Duodenal mucosa (tissue), 2 donors: ENCODE measurements around the gene CEP162.
"Not testable (repeated sequence)": the region's sequence is repeated elsewhere in the genome, so short reads cannot be mapped to it uniquely, and the experiment has no call there.

Source experiments
- H3K27ac ChIP-seq: one replicate; pipeline ENCODE4 v1.7.0; 2013; ENCODE audit warnings: low read depth, low read length
- H3K27me3 ChIP-seq, 2 donors: one replicate each; pipeline ENCODE4 v1.7.0; 2013; ENCODE audit warnings: low read length in 2 of 2, control low read depth in 1 of 2; ENCODE audit not compliant: insufficient read depth in 2 of 2, control insufficient read depth in 1 of 2
- H3K36me3 ChIP-seq, 2 donors: one replicate each; pipeline ENCODE4 v1.7.0; 2013; ENCODE audit warnings: low read length in 2 of 2, control low read depth in 1 of 2; ENCODE audit not compliant: insufficient read depth in 2 of 2, control insufficient read depth in 1 of 2
- H3K4me1 ChIP-seq, 2 donors: one replicate each; pipeline ENCODE4 v1.7.0; 2013; ENCODE audit warnings: low read length in 2 of 2, control low read depth in 1 of 2; ENCODE audit not compliant: insufficient read depth in 2 of 2, control insufficient read depth in 1 of 2
- H3K4me3 ChIP-seq, 2 donors: one replicate each; pipeline ENCODE4 v1.7.0; 2013; ENCODE audit warnings: low read length in 2 of 2, low read depth in 1 of 2
- H3K9ac ChIP-seq, 2 donors: one replicate each; pipeline ENCODE4 v1.7.0; 2013; ENCODE audit warnings: low read length in 2 of 2, low read depth in 1 of 2
- H3K9me3 ChIP-seq, 2 donors: one replicate each; pipeline ENCODE4 v1.7.0; 2013; ENCODE audit warnings: low read length in 2 of 2, control low read depth in 1 of 2; ENCODE audit not compliant: control insufficient read depth in 1 of 2

The CEP162 gene

GRCh38 chr6:84228198-84228543, 728 bp upstream of the CEP162 start:
- Histone ChIP-seq H3K36me3 (no peaks in the 10 kb centered on the region), H3K9me3 (no peaks in the 10 kb centered on the region), H3K27me3 (peaks cover 4 to 7% of the 10 kb centered on the region in 2 donors), H3K27ac (no peak overlapping the region), H3K9ac (peak overlapping the region in 1 of 2 donors; percentile 84), H3K4me3 (peak overlapping the region; percentile 91 to 99), H3K4me1 (peaks cover 9 to 10% of the 10 kb centered on the region in 2 donors)

- H3K27ac ChIP-seq: no peak overlapping the region
Observed at GRCh38 chr6:84227044-84227433, 404 bp downstream of the CEP162 start.

GRCh38 chr6:84224251-84224650, 3.2 kb downstream of the CEP162 start:
- H3K27ac ChIP-seq: no peak overlapping the region
- H3K4me3 ChIP-seq: no peak overlapping the region
- H3K27me3 ChIP-seq: no peaks in the 10 kb centered on the region
- no peaks in the 10 kb centered on the region for H3K9me3 ChIP-seq
- no peaks in the 10 kb centered on the region for H3K36me3 ChIP-seq
- H3K4me1 ChIP-seq: peaks cover 9 to 10% of the 10 kb centered on the region in 2 donors
- H3K9ac ChIP-seq: no peak overlapping the region

More at GRCh38 chr6:84227044-84227433, 404 bp downstream of the CEP162 start:
- Histone ChIP-seq H3K4me3 (peak overlapping the region; percentile 91 to 99), H3K9ac (peak overlapping the region; percentile 64 to 84), H3K4me1 (peaks cover 9 to 10% of the 10 kb centered on the region in 2 donors), H3K36me3 (no peaks in the 10 kb centered on the region), H3K9me3 (no peaks in the 10 kb centered on the region), H3K27me3 (peaks cover 3 to 4% of the 10 kb centered on the region in 2 donors)

GRCh38 chr6:84223608-84224007, 3.8 kb downstream of the CEP162 start:
- H3K27me3 ChIP-seq, H3K36me3 ChIP-seq, H3K9me3 ChIP-seq, H3K4me3 ChIP-seq, H3K9ac ChIP-seq, H3K27ac ChIP-seq: not testable (repeated sequence)
- peaks cover 9 to 10% of the 10 kb centered on the region in 2 donors for H3K4me1 ChIP-seq

GRCh38 chr6:84222426-84222825, 5.0 kb downstream of the CEP162 start:
- no peak overlapping the region for H3K4me3 ChIP-seq
- H3K9ac ChIP-seq: no peak overlapping the region
- no peaks in the 10 kb centered on the region for H3K36me3 ChIP-seq
- no peaks in the 10 kb centered on the region for H3K9me3 ChIP-seq
- H3K27me3 ChIP-seq: no peaks in the 10 kb centered on the region
- H3K27ac ChIP-seq: no peak overlapping the region
- H3K4me1 ChIP-seq: peaks cover 6 to 9% of the 10 kb centered on the region in 2 donors

GRCh38 chr6:84220809-84221409, 6.5 kb downstream of the CEP162 start:
- H3K27ac ChIP-seq: no peak overlapping the region
- H3K4me1 ChIP-seq: no peaks in the 10 kb centered on the region
- H3K9me3 ChIP-seq: no peaks in the 10 kb centered on the region
- no peaks in the 10 kb centered on the region for H3K36me3 ChIP-seq
- H3K4me3 ChIP-seq: no peak overlapping the region
- no peaks in the 10 kb centered on the region for H3K27me3 ChIP-seq
- H3K9ac ChIP-seq: no peak overlapping the region

- no peak overlapping the region for H3K4me3 ChIP-seq
- no peaks in the 10 kb centered on the region for H3K4me1 ChIP-seq
- no peak overlapping the region for H3K9ac ChIP-seq
- H3K27ac ChIP-seq: no peak overlapping the region
- no peaks in the 10 kb centered on the region for H3K9me3 ChIP-seq
- H3K27me3 ChIP-seq: no peaks in the 10 kb centered on the region
- peaks cover 0 to 3% of the 10 kb centered on the region in 2 donors for H3K36me3 ChIP-seq
Observed at GRCh38 chr6:84218091-84218490, 9.4 kb downstream of the CEP162 start.

GRCh38 chr6:84213217-84213616, 14.2 kb downstream of the CEP162 start:
- no peak overlapping the region for H3K9ac ChIP-seq
- no peak overlapping the region for H3K4me3 ChIP-seq
- H3K27ac ChIP-seq: no peak overlapping the region
- H3K27me3 ChIP-seq: no peaks in the 10 kb centered on the region
- peaks cover 0 to 3% of the 10 kb centered on the region in 2 donors for H3K36me3 ChIP-seq
- no peaks in the 10 kb centered on the region for H3K4me1 ChIP-seq
- H3K9me3 ChIP-seq: no peaks in the 10 kb centered on the region

- H3K27me3 ChIP-seq: no peaks in the 10 kb centered on the region
- H3K4me1 ChIP-seq: no peaks in the 10 kb centered on the region
- no peak overlapping the region for H3K4me3 ChIP-seq
- H3K27ac ChIP-seq: no peak overlapping the region
- no peak overlapping the region for H3K9ac ChIP-seq
- H3K9me3 ChIP-seq: no peaks in the 10 kb centered on the region
- H3K36me3 ChIP-seq: no peaks in the 10 kb centered on the region
Observed at GRCh38 chr6:84204011-84204410, 23.4 kb downstream of the CEP162 start.

GRCh38 chr6:84199987-84200386, 27.5 kb downstream of the CEP162 start:
- not testable (repeated sequence) for H3K4me1 ChIP-seq, H3K9ac ChIP-seq, H3K27ac ChIP-seq, H3K36me3 ChIP-seq, H3K27me3 ChIP-seq, H3K9me3 ChIP-seq, H3K4me3 ChIP-seq

GRCh38 chr6:84197708-84198107, 29.7 kb downstream of the CEP162 start:
- Histone ChIP-seq H3K4me1 (peaks cover 0 to 4% of the 10 kb centered on the region in 2 donors), H3K9me3 (no peaks in the 10 kb centered on the region), H3K4me3 (no peak overlapping the region), H3K36me3 (peaks cover 0 to 8% of the 10 kb centered on the region in 2 donors), H3K27me3 (no peaks in the 10 kb centered on the region), H3K27ac (no peak overlapping the region), H3K9ac (no peak overlapping the region)
